RWPE2 (cell line): Measurements from ENCODE around the gene SCYL2.

Experiments used
- ATAC-seq: fragments of 200-7000 bp; cut with Tn5 transposase; 3 replicates; pipeline ENCODE4 v1.9.1; 2021; ENCODE audit warnings: low read depth
- DNase-seq: peaks from one replicate; pipeline ENCODE4 v3.0.0-alpha.2; 2020; ENCODE audit warnings: low spot score
- H3K27ac ChIP-seq: fragments of 450-650 bp; 2 replicates; pipeline ENCODE4 v1.5.1; 2017; ENCODE audit warnings: mild to moderate bottlenecking; ENCODE audit not compliant: poor library complexity, severe bottlenecking
- H3K27me3 ChIP-seq: fragments of 250-450 bp; sonication (Bioruptor Pico); 2 replicates; pipeline ENCODE4 v1.5.1; 2021; ENCODE audit warnings: mild to moderate bottlenecking, moderate library complexity; ENCODE audit not compliant: insufficient read depth, poor library complexity, severe bottlenecking
- H3K36me3 ChIP-seq: fragments of 250-450 bp; sonication (Bioruptor Pico); 2 replicates; pipeline ENCODE4 v1.5.1; 2020; ENCODE audit warnings: low read depth, mild to moderate bottlenecking, moderate library complexity
- H3K4me1 ChIP-seq: fragments of 250-450 bp; sonication (Bioruptor Pico); 2 replicates; pipeline ENCODE4 v1.5.1; 2021; ENCODE audit warnings: mild to moderate bottlenecking, moderate library complexity; ENCODE audit not compliant: insufficient read depth, poor library complexity, severe bottlenecking
- H3K4me3 ChIP-seq: fragments of 250-450 bp; sonication (Bioruptor Pico); 2 replicates; pipeline ENCODE4 v1.5.1; 2021; ENCODE audit warnings: mild to moderate bottlenecking, moderate library complexity; ENCODE audit not compliant: severe bottlenecking
- H3K9me3 ChIP-seq: fragments of 250-450 bp; sonication (Bioruptor Pico); 2 replicates; pipeline ENCODE4 v1.5.1; 2021; ENCODE audit warnings: mild to moderate bottlenecking, moderate library complexity; ENCODE audit not compliant: severe bottlenecking
- TF ChIP-seq, protein P1 (sequence below): fragments of 450-650 bp; IDR thresholded peaks from one replicate; pipeline ENCODE4 v1.5.1; 2017; ENCODE audit warnings: mild to moderate bottlenecking, moderate library complexity; ENCODE audit not compliant: poor library complexity, severe bottlenecking

The SCYL2 gene

GRCh38 chr12:100346660-100347059 is 79.7 kb downstream of the SCYL2 start:
- no peaks in the 10 kb centered on the region for H3K9me3 ChIP-seq
- no peaks in the 10 kb centered on the region for H3K36me3 ChIP-seq
- no peak overlapping the region for H3K4me3 ChIP-seq
- H3K27me3 ChIP-seq: no peaks in the 10 kb centered on the region
- DNase-seq (no peak), ATAC-seq (no peak)
- no peaks in the 10 kb centered on the region for H3K4me1 ChIP-seq
- TF ChIP-seq, protein P1, sequence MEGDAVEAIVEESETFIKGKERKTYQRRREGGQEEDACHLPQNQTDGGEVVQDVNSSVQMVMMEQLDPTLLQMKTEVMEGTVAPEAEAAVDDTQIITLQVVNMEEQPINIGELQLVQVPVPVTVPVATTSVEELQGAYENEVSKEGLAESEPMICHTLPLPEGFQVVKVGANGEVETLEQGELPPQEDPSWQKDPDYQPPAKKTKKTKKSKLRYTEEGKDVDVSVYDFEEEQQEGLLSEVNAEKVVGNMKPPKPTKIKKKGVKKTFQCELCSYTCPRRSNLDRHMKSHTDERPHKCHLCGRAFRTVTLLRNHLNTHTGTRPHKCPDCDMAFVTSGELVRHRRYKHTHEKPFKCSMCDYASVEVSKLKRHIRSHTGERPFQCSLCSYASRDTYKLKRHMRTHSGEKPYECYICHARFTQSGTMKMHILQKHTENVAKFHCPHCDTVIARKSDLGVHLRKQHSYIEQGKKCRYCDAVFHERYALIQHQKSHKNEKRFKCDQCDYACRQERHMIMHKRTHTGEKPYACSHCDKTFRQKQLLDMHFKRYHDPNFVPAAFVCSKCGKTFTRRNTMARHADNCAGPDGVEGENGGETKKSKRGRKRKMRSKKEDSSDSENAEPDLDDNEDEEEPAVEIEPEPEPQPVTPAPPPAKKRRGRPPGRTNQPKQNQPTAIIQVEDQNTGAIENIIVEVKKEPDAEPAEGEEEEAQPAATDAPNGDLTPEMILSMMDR: no peak
- no peak overlapping the region for H3K27ac ChIP-seq

DNA sequence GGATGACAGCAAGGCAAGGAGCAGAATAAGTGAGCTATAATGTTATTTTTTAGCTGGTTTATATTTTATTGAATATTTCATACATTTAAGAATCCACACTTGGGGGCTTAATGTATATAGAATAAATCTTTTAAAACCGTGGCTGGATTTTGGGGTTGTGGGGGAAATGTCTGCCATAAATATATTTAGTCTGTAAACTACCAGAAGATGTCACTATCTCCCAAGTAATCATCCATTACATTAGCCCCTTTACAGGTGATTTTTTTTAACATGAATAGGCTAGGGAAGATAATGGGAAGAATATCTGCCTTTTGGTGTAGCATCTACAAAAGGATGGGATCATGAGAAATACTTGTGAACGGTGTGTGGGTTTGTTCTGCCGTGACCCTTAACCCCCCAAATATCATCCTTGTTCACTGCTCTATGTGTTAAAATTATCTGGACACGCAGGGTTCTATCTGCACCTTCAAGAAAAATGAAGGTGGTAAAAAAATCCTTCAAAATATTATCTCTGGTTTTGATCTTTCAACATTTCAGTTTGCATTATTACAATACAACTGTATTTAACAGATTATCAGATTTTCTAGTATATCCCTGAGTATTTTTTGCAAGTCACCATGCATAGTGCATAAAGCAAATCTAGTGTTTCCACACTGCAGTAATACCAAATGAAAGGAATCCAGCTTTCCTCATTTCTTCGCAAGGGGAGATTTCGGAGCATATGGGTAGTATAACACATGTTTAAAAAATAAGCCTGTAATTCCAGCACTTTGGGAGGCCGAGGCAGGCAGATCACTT is 81.9 kb downstream of the SCYL2 start:
- TF ChIP-seq, protein P1: peak; percentile 69
- no peak overlapping the region for H3K4me3 ChIP-seq
- H3K9me3 ChIP-seq: no peaks in the 10 kb centered on the region
- no peaks in the 10 kb centered on the region for H3K36me3 ChIP-seq
- no peaks in the 10 kb centered on the region for H3K27me3 ChIP-seq
- no peaks in the 10 kb centered on the region for H3K4me1 ChIP-seq
- no peak overlapping the region for H3K27ac ChIP-seq
- DNase-seq (no peak), ATAC-seq (peak; percentile 54; the same call in 1 of the 3 replicates)

- H3K36me3 ChIP-seq: no peaks in the 10 kb centered on the region
- H3K4me1 ChIP-seq: no peaks in the 10 kb centered on the region
- H3K4me3 ChIP-seq: no peak within 1 kb of the TSS
- peak; percentile 54 for ATAC-seq
- no peak within 1 kb of the TSS for H3K27ac ChIP-seq
- TF ChIP-seq, protein P1: no peak
- H3K27me3 ChIP-seq: no peaks in the 10 kb centered on the region
- DNase-seq: no peak
- H3K9me3 ChIP-seq: no peaks in the 10 kb centered on the region
Measured at GRCh38 chr12:100356644-100357223, 89.8 kb downstream of the SCYL2 start, which contains the start of gene SLC17A8. Gene SLC17A8, plus strand, starts transcription at chr12:100357074. Its CDS starts 318 bp downstream, at chr12:100357392.

GRCh38 chr12:100359248-100359647 is 92.3 kb downstream of the SCYL2 start:
- Histone ChIP-seq H3K4me3 (no peak overlapping the region), H3K27me3 (no peaks in the 10 kb centered on the region), H3K4me1 (no peaks in the 10 kb centered on the region), H3K27ac (no peak overlapping the region), H3K9me3 (no peaks in the 10 kb centered on the region), H3K36me3 (no peaks in the 10 kb centered on the region)
- TF ChIP-seq, protein P1: no peak
- ATAC-seq: no peak
- no peak for DNase-seq

DNA sequence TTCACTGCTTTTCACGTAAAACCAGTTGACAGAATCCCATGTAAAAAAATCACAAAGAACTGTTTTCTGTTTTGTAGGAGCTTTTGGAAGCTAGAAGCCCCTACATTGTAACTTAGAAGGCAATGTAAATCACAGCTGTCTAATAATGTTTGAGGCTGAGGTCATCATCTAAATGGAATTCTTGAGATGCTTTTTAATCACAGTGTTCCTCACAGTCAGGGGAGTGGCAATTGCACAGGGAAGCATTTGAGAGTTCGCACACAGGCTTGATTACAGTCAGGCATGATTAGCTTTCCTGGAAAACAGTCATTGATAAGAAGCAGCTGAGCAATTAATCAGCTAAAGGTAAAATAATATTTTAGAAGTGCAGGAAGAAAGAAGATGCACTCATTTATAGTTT is 92.8 kb downstream of the SCYL2 start:
- peak; percentile 62; the same call in 1 of the 3 replicates for ATAC-seq
- DNase-seq: no peak
- no peaks in the 10 kb centered on the region for H3K9me3 ChIP-seq
- H3K27ac ChIP-seq: no peak overlapping the region
- H3K27me3 ChIP-seq: no peaks in the 10 kb centered on the region
- TF ChIP-seq, protein P1: no peak
- H3K4me3 ChIP-seq: no peak overlapping the region
- H3K36me3 ChIP-seq: no peaks in the 10 kb centered on the region
- H3K4me1 ChIP-seq: no peaks in the 10 kb centered on the region
